ENCODE measurements around the gene ZBTB37.
"Not testable (repeated sequence)": the region's sequence is repeated elsewhere in the genome, so short reads cannot be mapped to it uniquely, and the experiment has no call there.

ZBTB37 gene

DNA sequence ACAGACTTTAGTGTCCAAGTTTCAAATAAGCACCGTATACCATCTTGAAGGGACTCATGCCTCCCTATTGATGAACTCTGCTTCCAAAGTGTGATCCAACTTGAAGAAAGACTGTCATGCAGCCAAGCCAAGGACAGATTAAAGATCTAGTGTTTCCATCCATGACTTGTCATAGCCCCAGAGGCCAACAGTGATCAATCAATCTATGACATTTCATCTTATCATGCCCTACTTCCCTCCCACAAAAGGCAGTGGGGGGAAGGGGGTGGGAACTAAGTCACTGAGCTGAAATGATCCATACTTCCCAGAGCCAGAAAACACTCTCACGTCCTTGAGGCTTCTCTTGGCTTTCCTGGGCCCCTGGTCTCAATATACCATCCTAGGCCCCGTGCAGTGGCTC, 44.9 kb downstream of the ZBTB37 start:
- DNase-seq (ENCODE audit: low read depth in 3 of 3): no peak

DNA sequence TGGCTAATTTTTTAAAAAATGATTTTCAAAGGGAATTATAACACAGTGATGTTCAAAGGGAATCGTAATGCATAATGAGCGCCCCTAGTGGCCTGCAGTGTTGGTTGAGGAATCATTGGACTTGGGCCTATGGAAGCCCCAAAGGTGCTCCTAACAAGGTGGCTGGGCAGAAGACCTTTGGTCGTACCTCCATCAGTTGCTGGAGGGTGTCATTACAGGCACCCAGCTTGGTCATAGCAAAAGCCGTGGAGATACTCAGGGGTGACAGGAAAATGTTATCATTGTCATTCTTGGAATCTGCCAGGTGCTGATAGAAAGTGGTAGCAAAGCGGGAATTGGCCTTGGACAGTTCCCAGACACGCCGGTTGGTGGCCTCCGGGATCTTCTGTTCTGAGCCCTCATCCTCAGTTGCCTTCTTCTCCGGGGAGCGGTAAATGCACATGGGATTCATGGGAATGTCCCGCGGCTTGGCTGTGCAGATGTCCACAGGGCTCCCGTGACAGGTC, 46.2 kb downstream of the ZBTB37 start:
- DNase-seq (ENCODE audit: low read depth in 3 of 3): peak in 1 of 3 experiments; percentile 2

DNA sequence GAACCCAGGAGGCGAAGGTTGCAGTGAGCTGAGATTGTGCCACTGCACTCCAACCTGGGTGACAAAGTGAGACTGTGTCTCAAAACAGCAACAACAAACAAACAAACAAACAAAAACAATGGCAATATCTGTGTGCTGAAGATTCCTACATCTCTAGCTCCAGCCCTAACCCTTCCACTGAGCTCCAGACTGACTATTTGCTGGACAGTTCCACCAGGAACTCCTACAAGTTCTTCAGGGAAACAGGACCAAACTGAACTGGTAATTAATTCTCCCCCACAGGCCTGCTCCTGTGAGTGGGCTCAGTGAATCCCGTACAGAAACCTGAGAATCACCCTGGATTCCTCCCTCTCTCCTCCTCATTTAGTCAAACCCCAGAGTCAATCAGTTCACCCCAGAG, 47.4 kb downstream of the ZBTB37 start:
- DNase-seq (ENCODE audit: low read depth in 3 of 3): no peak

DNA sequence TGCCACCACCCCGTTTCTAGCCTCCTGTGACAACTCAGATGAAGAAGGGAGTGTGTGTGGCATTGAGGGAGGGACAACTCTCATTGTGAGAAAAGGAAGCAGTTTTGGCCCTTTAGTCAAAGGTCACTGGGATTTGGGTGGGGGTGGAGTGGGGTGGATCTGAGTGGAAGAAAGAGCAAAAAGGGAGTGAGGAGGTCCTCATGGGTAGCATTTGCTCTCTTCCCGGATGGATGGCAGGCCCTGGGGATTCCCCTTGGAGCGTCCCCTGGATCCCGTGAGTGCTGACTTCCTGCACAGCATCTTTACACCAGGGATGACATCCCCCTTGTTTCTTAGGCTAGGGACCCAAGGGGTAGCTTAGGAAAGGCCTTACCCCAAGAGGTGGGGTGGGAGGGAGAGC, 48.5 kb downstream of the ZBTB37 start:
- no peak for DNase-seq (ENCODE audit: low read depth in 3 of 3)

DNA sequence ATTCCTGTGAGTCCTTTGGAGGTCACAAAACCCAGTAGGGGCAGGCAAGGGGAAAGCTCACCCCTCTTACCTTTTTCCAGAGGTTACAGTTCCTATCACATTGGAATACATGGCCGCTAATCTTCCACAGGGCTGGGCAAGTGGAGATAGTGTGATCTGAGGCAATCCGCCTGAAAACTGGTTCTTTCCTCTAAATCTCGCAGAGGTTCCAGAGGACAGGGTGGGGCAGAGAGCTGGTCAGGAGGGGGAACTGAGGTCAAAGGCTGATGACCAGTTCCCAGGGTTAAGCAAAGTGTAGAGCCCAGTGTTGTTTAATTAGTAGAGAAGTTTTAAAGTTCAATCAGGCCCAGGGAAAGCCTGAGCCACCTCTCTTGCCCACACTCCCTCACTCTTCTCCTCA, 49.0 kb downstream of the ZBTB37 start, which contains the start of gene SERPINC1:
TSS of gene SERPINC1 (minus strand) at position 179 of the 400 bp plus-strand sequence. CDS start at position 111, 68 bp downstream.
- no peak for DNase-seq (ENCODE audit: low read depth in 3 of 3)

DNA sequence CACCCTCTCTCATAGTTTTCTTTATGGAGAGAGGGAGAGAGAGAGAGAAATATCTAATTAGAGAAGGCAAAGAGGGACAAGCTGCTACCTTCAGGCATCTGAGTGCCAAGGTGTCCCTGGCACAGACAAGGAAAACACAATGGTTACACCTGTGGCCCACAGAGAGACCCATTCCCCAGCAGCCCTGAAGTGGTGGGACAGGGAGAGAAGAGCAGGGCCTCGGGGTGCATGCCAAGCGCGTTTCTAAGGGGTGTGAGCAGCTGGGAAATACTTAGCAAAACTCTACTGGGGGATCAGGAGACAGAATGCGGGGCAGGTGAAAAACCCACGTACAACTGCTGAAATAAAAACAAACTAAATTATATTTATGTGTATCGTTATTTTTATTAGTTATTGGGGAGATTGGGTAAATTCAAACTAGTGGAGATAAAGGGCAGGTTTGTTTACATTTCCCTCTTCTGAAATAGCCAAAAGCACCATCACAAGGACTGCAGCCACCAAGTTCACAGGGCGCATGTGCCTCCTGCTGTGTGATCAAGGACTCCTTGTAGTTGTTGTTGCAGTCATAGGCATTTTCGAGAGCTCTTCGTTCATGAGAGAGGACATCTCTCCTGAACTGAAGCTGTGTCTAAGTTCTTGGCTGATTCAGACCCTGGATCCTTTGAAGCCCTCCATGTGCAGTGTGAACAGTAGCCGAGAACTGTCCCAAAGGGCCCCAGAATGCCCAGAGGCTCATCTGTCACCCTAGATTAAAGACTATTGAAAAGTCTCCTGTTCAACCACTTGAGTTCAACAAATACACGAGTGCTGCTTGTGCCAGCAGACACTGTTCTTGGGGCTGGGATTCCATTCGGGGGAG, 49.7 kb downstream of the ZBTB37 start:
- no peak for DNase-seq (ENCODE audit: low read depth in 3 of 3)

DNA sequence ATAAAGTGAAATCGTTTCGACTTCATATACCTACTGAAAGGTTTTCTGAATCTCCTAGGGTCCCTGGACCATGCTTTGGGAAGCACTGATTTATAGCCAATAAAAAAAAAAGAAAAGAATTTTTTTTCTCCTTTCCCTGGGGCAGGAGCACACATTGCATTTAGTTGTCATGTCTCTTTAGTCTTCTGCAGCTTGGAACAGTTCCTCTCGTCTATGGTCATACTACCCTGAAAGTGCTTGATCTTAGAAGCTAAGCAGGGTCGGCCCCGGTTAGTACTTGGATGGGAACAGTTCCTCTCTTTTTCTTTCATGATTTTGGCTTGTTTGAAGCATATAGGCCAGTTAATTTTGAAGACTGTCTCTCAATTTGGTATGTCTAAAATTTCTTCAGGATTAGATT, 52.7 kb downstream of the ZBTB37 start:
- DNase-seq (ENCODE audit: low read depth in 3 of 3): no peak

DNA sequence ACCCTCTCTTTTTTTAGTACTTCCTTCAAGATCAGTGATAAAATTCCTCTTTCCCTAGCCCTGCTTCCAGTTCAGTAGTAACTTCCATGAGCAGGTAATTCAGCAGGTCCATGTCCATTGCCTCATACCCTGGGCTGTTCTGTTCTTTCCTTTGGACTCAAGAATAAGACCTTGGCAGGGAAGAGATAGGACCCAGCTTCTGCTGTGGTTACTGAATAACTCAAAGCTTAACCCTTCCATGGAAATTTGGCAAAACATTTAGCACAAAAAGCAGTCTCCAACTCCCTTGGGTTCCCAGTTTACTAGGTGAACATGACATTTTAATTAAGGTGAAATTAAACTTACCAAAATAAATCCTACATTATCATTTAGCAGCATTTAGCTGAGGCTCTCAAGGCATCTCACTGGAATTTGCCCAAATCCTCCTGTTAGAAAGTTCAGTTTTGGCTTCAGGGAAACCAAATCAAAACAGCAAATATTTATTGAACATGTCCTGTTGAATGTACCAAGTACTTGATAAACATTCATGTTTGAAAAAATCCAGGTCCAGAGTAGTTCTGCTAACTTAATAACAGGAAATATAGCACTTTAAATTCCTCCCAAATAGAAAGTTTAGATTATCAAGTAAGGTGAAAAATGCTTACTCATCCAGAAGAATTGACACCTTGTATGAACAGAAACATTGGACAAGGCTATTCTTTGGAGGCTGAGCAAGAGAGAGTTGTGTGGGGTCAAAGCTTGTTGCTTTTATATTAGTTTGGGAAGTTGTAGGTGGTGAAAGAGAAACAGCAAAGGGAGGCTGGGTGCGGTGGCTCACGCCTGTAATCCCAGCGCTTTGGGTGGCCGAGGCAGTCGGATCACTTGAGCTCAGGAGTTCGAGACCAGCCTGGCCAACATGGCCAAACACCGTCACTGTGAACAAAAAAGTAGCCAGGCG, 57.4 kb downstream of the ZBTB37 start:
- no peak for DNase-seq (ENCODE audit: low read depth in 3 of 3)

DNA sequence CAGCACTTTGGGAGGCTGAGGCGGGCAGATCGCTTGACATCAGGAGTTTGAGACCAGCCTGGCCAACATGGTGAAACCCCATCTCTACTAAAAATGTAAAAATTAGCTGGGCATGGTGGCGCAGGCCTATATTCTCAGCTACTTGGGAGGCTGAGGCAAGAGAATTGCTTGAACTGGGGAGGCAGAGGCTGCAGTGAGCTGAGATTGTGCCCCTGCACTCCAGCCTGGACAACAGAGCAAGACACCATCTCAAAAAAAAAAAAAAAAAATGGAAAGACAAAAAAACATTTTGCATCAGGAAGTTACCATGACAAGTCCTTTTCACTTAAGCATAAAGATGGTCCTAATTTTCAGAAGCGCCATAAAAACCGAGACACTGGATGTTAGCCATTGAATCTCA, 62.4 kb downstream of the ZBTB37 start:
- not testable (repeated sequence) for DNase-seq (ENCODE audit: low read depth in 3 of 3)

DNA sequence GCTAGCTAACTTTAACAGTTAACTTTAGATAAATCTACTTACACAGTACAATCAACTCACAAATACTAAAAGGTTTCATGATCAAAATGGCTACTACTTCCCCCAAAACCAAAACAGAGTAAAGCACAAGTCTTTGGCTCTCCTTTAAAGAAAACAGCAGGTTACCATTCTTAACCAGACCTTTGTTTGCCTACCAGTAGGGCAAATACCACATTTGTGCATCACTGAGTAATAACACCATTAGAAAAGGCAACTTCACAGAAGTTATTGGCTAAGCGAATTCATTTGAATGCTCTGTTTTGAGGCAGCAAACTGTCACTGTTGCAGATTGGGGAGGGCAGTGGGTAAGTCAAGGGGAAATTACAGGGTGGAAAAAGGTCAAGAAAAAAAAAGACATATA, 66.3 kb downstream of the ZBTB37 start:
- no peak for DNase-seq (ENCODE audit: low read depth in 3 of 3)

DNA sequence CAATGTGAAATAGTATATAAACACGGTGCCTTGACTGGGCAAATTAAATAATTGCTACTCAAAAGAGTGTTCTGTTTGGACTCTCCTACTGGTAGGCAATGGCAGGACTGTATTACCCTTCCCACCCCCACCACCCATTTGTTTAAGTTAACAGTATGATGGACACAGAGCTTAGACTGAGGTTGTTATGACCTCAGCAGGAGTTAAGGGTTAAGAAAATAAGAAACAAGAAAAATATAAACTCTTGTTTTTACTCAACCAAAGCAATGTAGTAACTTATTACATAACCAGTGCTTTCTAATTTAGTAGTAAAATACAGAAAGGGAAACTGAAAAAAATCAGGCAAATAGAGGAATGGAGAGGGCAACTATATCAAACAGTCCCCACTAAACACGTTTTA, 68.9 kb downstream of the ZBTB37 start:
- no peak for DNase-seq (ENCODE audit: low read depth in 3 of 3)

DNA sequence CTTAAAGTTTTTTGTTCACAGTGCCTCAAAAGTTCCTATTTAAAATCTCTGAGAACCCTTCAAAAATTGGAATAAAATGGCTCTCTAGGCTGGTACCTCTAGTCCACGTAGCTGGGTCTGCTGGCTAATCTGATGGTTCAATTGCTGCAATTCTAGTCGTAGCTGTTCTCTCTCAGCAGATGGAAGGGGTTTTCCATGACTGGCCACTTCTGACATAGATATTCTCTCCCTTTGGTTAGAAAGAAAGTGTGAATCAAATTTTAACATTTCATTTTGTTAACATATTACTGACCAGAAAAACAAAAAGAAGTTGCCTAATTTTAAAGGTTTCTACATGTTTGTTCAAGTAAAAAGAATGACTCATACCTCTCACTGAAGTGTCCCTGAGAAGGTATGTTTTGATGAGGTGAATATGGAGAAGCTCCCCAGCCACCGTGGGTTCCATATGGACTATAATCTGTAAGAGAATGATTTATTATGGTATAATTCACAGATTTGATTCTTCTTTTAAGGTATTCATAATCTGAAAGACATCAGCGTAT, 78.3 kb downstream of the ZBTB37 start:
- DNase-seq (ENCODE audit: low read depth in 3 of 3): no peak

DNA sequence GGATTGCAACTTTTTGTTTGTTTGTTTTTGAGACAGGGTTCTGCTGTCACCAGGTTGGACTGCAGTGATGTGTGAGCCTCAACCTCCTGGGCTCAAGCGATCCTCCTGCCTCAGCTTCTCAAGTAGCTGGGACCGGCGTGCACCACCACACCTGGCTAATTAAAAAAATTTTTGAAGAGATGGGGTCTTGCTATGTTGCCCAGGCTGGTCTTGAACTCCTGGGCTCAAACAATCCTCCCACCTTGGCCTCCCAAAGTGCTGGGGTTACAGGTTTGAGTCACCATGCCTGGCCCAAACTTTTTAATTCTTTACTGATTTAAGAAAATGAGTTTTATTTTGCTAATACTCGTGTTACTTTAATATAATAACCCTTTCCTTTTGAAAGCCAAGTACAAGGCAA, 80.4 kb downstream of the ZBTB37 start:
- no peak for DNase-seq (ENCODE audit: low read depth in 3 of 3)
